NCI-H774 (cell line): ENCODE results near the gene ALK.
A peak's percentile ranks its signal among the peaks of the same experiment; 100 is the strongest.

Source experiments
- DNase-seq: peaks from one replicate; lab custom pipeline; 2025; lab: John Stamatoyannopoulos, UW

ALK gene

GRCh38 chr2:29448096-29448688 is 473.2 kb downstream of the ALK start:
- no peak for DNase-seq

DNA sequence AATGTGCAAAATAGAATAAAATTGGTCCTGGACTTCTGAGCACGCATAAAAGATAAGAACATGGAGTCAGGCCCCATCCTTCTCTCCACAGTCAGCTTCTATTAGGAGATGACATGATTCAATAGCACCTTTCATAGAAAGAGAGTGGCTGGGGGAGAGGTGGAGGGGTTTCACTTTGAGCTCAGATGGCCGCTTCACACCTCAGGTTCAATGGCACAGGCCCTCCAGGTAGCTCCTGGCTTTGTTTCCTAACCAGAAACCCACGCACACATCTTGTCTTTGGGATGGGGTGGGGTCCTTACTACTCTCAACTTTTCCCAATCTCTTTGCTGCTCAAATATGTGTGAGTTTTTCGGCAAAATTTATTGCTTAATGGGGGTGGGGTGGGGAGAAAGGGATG is 473.9 kb downstream of the ALK start:
- DNase-seq, result no peak

- no peak for DNase-seq
Observed at GRCh38 chr2:29446847-29447246, 474.5 kb downstream of the ALK start.

DNA sequence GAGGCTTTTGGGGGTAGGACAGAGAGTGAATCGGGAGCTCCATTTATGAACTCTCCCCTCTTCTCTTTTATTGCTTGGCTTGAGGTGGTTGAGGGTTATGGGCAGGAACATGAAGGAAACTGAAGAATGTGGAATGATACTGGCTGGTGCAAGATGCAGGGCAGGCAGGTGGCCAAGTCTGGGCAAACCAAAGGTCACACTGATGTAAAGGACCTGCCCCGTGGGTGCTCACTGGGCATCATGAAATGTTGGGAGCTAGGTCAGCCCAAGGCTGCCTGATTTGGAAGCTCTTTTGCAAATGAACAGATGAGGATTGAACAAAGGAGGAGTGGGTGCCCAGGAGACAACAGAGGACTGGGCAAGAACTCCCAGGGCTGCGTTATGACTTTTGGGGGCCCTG is 477.2 kb downstream of the ALK start:
- DNase-seq, result no peak

DNA sequence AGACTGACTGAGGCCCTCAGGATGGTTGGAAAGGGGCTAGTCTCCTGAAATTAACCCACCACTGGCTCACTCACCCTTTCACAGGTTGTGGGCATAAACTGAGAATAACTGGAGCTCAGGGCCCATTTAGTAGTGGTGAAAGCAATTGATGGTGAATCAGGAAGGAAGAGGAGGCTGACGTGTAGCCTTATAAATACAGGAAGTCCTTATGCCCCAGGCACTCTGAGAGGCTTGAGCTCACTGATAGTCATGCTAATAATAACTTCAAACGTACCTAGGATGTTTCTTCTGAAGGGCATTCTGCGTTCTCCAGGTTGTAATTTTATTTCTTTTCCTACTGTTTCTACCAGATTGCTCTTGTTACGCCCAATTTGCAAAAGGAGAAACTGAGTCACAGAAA is 477.8 kb downstream of the ALK start:
- DNase-seq, result no peak

GRCh38 chr2:29443151-29443550 is 478.2 kb downstream of the ALK start:
- DNase-seq, result no peak

DNA sequence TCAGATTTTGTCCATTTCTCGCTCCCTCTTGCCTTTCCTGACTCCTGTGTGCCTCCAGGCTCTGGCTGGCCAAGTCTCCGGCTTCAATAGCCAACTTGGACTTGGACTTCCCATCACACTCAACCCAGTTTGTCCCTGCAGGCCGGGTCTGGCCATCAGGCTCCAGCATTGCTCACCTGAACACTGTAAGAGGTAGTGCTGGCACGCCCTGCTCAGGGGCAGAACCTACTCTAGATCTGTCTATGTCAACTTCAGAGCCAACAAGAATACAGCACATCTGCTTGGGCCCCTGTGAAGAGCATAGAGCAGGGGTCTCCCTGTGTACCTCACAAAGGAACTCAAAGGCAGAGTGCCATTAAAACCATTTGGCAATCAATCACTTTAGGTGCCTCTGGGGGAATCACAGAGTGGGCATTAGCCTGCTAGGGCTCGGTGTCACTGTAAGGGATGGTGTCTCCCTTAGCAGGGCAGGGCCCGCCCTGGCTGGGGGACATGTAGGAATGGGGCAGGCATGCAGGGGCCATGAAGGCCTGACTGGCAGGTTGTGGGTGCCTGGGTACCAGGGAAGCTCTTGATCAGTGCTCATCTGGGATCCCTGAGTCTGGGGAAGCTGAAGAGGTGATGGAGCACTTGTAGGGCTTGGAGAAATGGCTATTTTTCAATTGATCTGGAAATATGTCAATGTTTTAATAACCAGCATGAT is 480.3 kb downstream of the ALK start:
- no peak for DNase-seq

DNA sequence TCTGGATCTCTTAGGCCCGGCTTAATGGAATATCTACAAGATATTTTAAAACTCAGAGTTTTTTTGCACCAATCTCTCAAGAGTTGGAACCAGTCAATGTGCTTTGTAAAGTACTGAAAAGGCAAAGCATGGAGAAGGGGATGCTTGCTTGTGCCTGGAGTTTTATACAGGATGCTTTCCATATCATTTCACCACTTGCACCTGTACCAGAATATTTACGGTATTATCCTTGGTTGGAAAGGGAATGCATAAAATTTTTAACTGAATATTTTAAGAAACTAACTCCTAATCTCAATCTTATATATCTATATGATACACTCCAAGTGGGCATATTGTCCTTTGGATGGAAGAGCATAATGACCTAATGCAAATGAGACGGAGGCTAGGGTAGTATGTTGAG is 487.5 kb downstream of the ALK start:
- no peak for DNase-seq

DNA sequence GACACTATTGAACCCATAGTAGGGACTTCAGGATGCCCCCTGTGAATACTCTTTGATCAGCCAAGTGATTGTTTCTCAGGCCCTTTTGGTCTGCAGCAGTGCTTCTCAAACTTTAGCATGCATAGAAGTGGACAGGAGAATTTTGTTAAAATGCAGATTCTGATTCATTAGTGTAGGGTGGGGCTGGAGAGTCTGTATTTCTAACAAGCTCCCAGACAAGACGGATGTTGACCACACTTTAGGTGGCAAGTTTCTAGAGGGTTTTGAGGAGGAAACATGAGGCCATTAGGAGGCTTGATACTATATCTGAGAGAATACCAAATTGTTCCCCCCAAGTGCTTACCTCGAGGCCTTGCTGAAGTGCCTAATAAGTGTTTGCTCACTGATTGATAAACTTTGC is 488.3 kb downstream of the ALK start:
- DNase-seq, result no peak

- no peak for DNase-seq
Observed at GRCh38 chr2:29431485-29431884, 489.9 kb downstream of the ALK start.

DNA sequence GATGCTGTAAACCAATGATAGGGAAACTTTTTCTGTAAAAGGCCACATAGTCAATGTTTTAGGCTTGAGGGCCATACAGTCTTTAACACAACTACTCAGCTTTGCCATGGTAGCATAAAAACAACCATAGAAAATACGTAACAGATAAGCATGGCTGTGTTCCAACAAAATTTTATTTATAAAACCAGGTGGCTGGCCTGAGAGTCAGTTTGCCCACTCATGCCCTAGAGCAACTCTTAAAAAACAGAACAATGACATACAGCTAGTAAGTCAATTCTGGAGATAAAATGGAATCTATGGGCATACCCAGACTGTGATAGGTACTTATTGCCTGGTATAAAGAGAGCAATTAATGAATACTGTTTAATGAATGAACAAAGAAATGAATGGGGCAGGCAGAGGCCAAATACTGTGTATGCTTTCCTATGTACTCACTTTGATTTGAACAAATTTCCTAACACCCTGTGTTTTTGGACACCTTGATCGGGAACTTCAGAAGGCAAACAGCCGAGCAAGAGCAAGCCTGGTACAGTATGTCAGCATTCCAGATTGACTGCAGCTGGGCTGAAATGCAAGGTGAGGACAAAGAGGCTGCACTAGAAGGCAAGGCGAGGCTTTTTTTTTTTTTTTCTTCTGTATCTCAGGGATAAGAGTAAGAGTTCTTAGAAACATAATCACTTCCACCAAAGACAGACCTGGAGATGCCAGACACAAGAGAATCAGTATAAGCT is 490.8 kb downstream of the ALK start:
- no peak for DNase-seq

GRCh38 chr2:29426354-29426753 is 495.0 kb downstream of the ALK start:
- no peak for DNase-seq

DNA sequence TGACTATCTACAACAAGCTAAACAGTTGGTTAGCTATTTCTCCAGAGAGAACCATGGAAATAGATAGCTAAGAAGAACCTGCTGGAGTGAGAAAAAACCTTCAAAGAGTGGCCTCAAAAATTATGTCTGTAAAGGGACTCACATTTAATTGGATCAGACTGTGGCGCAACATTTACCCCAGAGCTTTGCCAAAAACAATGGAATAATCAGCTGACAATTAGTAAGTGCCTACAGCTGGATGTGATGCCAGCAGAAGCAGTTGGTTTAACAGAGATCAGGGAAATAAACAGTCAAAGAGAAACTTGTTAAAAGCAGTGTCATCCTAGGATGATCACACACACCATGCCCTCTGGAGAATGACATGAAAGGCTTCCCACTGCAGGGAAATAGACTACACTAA is 495.5 kb downstream of the ALK start:
- DNase-seq, result no peak

DNA sequence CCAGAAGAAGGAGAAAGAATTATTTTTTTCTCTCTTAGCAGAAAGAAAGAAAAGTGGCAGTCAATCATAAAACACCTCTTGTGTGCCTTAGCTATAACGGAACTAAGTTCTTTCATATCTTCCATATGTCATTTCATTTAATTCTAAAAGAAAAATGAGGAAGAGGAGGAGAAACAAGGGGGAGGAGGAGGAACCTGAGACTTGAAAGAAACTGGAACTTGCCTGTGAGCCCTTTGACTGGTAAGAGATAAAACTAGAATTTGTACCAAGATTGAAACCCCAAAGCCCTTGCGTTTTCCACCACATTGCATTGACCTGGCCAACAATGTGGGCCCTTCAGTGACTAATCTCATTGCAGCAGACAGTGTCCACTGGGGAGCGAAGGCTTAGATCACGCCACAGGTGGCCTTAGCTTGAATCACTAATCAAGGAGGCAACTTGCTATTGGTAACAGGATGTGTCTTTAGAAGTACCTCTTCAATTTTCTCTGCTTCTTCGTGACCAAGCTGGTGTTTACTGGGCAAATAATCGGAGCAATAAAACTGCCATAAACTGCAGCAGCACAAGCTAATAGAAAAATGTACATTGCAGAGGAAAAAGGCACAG is 498.2 kb downstream of the ALK start:
- peak; percentile 1 for DNase-seq

GRCh38 chr2:29420999-29421782 is 500.2 kb downstream of the ALK start:
- no peak for DNase-seq

DNA sequence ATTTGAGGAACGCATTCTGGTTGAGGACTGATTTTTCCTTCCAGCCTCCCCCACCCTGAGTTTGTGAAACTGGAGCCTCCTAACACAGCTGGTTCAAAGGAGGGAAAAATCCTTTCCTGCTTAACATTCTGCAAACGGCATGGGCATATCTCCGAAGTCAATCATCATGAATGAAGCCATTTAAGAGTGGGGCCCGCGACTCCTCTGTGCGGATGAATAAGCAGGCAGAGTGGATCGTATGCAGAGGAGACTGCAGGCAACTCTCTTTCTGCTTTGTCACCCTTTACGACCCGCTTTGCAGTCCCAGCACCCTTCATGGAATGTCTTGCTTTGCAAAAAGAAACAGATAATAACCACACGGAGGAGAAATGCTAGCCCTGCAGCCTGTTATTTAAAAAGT is 500.9 kb downstream of the ALK start:
- no peak for DNase-seq

DNA sequence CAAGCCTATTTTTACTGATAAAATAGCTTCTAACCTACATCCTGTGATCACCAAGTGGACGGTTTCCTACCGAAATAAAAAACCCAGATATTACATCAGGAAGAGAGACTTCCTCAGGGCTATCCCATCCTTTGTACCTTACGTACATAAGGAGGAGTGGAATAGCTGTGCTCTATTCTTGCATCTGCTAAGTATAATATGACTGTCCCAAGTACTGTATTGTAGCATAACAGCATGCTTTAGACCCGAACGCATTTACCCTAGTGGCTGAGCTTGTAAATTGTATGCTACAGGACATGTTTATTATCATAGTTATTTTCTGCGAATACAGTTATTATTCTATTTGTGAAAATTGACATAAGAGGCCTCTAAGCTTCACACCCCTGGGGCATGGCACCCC is 503.8 kb downstream of the ALK start:
- DNase-seq, result no peak

DNA sequence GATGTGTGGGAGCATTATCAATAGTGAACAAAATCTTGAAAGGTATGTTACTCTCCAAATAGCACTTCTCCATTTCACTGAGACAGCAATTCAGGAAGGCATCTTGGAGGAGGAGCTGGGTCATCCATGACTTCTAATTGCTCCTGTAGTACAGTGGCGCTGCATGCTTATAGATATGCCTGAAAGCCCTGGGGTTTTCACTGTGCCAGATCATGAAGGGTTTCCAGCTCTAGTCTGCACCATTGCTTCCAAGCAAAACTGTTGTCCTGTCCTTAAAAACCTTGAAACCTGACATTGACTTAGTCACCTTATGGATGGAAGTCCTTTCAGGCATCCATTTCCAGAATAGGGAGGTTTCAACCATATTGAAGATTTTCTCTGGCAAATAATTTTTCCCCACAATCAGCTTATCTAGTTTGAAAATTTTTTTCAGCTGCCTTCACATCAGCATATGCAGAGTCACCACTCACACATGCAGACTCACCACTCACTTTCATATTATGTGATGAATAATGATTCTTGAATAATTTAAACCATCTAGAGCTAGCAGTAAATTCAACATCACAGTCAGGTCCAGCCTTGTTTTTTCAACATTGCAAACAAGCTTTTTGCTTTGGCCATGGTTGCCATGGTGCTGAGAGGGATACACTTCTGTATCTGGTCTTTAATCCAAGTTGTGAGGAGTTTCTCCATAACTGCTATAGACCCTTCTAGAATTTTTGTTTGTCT is 509.0 kb downstream of the ALK start:
- no peak for DNase-seq

DNA sequence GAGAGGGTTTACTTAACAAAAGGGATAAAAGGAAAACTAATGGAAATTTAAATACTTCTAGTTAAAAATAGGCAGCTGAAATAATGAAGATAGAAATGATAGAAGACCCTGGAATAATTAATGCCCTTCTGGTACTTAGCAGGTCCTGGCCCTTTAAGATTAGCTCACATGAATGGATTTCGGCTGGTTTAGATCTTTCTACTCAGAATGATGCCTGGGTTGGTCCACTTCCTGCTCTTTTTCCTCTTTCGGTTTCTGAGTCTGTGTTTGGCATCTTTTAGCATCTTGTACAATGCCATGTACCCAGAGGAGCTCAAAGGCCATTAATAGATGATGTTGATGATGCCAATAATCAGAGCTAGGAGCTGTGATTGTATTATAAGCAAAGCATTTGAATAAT is 515.7 kb downstream of the ALK start:
- DNase-seq, result no peak

DNA sequence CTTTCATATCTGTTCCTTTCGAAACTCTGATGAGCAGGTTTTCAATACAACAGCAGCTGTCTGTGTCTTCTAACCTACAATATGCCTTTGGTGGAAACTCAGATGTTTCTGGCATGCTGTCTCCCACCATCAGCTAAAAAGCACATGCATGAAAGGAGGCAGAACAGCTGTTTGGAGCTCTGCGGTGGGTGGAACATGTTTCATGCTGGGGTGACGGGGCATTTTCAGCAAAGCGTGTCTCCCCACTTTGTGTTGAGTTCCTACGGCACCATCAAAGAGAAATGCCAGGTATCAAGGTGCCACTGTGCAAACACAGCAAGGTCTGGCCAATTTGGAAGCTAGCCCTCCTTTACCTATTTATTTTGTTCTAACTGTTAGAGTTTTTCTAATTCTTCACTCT is 516.1 kb downstream of the ALK start:
- DNase-seq, result no peak

DNA sequence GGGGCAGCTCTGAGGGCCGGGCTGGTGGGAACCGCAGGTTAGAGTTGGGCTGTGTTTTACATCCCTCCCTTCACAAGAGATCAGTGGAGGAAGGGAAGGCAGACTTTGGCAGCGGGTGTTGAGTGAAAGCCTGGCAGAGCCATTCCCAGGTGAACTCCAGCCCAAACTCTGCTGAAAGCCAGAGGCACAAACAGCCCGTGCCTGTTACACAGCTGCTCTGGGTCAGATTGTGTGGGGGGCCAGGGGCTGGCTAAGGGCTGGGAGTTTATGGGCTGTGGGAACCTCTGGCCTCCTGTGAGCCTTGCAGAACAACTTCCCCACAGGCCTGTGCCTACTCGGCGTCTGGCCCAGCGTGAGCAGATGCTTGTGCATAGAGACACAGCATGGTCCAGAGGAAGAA is 519.4 kb downstream of the ALK start:
- DNase-seq, result no peak
